Measurements from ENCODE around the gene ORC5.
"Not testable (repeated sequence)": the region's sequence is repeated elsewhere in the genome, so short reads cannot be mapped to it uniquely, and the experiment has no call there.

The ORC5 gene

GRCh38 chr7:104207731-104208420 lies at the start of gene ORC5:
Gene ORC5, minus strand, starts transcription at chr7:104208013. Its CDS starts 109 bp downstream, at chr7:104207904.
- peak; percentile 79 for DNase-seq (ENCODE audit: low spot score)

DNA sequence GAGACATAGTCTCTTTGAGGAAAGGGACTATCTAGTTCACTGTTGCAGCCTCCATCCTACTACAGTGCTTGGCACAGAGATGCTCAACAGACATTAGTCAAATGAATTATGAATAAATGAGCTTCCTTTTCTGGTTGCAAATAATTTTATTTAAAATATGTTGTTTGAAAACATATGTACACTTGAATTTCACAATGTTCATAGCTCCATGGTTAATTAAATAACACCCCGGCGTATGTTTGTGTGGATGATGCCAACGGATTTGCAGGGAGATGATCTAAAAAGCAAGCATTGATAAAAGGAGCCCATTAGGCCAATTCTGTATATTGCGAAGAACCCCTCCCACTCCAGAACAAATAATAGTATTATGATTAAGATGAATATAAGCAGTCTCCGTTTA lies 47.8 kb upstream of the ORC5 start:
- no peak for DNase-seq (ENCODE audit: low spot score)

DNA sequence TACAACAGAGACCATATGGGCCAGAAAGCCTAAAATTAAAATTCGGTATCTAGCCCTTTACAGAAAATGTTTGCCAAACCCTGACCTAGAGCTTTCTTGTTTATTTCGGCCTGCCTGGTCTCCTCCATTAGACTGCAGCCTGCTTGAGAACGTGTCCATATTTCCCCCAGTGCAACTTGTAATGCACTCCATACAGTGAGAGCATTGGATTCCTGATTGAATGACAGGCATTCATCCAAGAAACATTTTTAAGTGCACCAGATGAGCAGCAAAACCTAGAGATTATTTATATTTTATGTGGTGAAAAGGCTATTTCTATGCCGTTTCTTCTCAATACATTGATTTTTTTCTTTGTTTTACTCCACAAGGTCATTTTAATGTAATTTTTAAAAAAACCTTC lies 47.4 kb upstream of the ORC5 start:
- DNase-seq (ENCODE audit: low spot score) = no peak

- DNase-seq (ENCODE audit: low spot score) = no peak
Measured at GRCh38 chr7:104254696-104255095, 46.9 kb upstream of the ORC5 start.

DNA sequence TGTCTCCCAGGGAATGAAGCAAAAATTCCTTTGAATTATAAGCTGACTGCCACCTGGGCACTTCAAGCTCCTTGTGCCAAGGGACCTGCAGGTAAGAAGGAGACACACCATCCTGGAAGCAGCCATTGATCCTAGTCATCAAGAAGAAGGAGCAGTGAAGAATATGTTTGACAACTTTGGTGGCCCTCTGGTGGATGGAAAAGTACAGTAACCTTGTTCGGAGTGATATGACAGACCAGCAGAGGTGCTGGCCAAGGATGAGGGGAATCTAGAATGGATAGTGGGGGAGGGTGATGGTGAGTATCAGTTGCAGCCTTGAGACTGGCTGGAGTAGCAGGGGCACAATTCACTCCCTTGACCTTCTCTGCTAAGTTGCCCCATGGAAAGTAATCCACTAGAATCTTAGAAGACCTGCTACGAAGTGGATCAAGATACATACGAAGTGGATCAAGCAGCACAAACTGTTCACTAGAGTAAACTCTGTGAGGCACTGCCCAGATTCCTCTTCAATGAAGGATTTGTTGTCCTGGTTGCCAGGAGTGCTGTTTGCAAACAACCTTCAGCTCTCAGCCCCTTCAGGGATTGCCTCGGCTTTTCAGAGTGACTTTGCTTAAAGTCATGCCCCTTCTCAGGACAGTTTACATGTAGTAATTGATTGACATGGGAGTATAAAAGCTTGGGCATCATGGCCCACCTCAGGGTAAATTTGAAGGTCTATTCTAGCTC lies 44.8 kb upstream of the ORC5 start:
- no peak for DNase-seq (ENCODE audit: low spot score)

- no peak for DNase-seq (ENCODE audit: low spot score)
Measured at GRCh38 chr7:104242638-104243037, 34.8 kb upstream of the ORC5 start.

- no peak for DNase-seq (ENCODE audit: low spot score)
Measured at GRCh38 chr7:104241538-104242209, 33.9 kb upstream of the ORC5 start.

GRCh38 chr7:104241135-104241534 lies 33.3 kb upstream of the ORC5 start:
- no peak for DNase-seq (ENCODE audit: low spot score)

- no peak for DNase-seq (ENCODE audit: low spot score)
Measured at GRCh38 chr7:104240401-104240800, 32.6 kb upstream of the ORC5 start.

GRCh38 chr7:104234990-104235389 lies 27.2 kb upstream of the ORC5 start:
- DNase-seq (ENCODE audit: low spot score) = not testable (repeated sequence)

DNA sequence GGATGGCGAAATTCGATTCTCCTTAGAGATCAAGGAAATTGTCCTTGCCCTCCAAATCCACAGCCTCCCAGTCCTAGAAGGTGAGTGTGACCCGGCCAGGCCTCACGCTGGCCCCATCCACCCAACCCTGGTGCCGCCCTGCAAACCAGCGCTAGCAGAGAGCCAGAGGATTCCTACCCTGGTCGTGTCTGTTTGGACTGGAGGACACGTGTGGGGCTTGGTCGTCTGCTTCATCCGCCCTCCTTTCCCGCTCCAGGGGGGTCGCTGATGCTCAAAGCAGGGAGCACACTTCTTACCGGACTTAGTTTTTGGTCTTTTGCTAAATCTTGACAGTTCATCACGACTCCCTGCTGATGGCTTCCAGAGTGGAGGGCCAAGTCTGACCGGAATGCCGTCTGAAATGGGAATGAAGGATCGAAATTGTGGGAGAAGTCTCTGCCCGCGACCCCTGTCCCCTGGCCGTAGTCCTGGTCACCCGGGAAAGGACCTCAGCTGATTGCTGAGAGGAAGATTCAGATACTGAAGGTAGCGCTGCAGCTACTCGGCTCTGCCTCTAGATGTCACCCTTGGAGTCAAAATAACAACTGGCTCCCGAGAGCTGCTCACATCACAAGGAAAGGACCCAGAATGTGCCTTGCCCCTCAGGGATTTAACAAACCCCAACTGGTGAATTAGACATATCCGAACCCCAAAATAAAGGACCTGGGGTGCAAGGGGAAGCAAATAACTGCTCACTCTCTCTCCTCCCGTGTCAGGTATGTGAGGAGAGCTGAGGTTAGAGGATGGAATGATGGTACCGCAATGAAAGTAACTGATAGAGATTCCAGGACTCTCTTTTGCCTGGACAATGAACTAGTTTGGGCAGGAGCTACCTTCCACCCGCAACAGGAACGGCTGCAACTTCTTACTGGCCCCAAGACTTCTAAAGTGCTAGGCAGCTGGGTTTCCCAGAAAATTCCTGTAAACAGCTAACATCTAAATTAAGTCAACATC lies 23.5 kb upstream of the ORC5 start:
- peak; percentile 34 for DNase-seq (ENCODE audit: low spot score)

- no peak for DNase-seq (ENCODE audit: low spot score)
Measured at GRCh38 chr7:104230606-104231005, 22.8 kb upstream of the ORC5 start.

GRCh38 chr7:104228442-104228841 lies 20.6 kb upstream of the ORC5 start:
- DNase-seq (ENCODE audit: low spot score) = no peak

DNA sequence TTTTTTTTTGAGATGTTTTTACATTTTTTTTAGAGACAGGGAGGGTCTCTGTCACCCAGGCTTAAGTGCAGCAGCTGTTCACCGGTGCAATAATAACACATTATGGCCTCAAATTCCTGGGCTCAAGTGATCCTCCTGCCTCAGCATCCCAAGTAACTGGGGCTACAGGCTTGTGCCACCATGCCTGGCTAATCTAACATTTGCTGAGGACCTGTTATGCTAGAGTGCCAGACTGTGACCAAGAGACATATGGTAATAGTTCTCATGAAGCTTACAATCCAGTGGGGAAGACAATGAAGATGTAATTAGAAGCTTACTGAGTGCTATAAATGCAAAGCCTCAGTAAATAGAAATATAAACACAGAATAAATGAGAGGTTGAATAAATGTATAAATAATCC lies 17.6 kb upstream of the ORC5 start:
- no peak for DNase-seq (ENCODE audit: low spot score)

DNA sequence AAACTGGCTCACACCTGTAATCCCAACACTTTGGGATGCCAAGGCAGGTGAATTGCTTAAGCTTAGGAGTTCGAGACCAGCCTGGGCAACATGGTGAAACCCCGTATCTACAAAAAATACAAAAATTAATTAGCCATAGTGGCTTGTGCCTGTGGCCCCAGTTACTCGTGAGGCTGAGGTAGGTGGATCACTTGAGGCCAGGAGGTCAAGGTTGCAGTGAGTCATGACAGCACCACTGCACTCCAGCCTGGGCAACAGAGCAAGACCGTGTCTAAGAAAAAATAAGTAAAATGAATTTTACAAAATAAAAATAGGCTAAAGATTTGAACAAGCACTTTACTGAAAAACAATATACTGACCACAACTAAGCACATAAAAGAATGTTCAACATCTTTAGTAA lies 9.8 kb upstream of the ORC5 start:
- no peak for DNase-seq (ENCODE audit: low spot score)

- DNase-seq (ENCODE audit: low spot score) = no peak
Measured at GRCh38 chr7:104209063-104209462, 1.2 kb upstream of the ORC5 start.

- no peak for DNase-seq (ENCODE audit: low spot score)
Measured at GRCh38 chr7:104208421-104208780, 588 bp upstream of the ORC5 start.

DNA sequence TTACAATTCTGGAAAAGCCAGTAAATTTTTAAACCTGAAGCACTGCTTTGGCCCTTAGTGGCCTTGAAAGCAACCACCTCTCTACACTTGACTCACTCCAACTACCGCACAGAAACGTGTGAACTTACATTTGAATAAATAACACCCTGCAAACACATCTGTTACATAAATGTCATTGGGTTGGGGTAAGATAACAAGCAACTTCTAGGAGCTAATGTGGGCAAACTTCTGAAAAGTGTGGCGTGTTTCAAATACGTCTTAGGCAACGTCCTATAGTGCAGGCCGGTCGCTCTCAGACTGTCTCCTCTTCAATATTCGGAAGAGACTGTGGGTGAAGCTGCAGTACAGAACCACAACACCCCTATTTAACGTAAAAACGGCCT lies 474 bp downstream of the ORC5 start:
- peak; percentile 21 for DNase-seq (ENCODE audit: low spot score)

GRCh38 chr7:104206841-104207240 lies 972 bp downstream of the ORC5 start:
- no peak for DNase-seq (ENCODE audit: low spot score)

DNA sequence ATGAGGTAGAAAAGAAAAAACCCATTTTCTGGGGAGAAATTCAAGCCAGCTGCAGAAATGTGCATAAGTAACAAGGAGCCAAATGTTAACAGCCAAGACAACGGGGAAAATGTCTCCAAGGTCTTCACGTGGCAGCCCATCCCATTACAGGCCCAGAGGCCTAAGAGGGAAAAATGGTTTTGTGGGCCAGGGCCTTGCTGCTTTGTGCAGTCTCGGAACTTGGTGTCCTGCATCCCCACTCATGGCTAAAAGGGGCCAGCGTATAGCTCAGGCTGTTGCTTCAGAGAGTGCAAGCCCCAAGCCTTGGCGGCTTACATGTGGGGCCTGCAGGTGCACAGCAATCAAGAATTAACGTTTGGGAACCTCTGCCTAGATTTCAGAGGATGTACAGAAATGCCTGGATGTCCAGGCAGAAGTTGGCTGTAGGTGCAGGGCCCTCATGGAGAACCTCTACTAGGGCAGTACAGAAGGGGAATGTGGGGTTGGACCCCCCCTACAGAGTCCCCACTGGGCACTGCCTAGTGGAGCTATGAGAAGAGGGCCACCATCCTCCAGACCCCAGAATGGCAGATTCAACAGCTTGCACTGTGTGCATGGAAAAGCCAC lies 9.0 kb downstream of the ORC5 start:
- no peak for DNase-seq (ENCODE audit: low spot score)

DNA sequence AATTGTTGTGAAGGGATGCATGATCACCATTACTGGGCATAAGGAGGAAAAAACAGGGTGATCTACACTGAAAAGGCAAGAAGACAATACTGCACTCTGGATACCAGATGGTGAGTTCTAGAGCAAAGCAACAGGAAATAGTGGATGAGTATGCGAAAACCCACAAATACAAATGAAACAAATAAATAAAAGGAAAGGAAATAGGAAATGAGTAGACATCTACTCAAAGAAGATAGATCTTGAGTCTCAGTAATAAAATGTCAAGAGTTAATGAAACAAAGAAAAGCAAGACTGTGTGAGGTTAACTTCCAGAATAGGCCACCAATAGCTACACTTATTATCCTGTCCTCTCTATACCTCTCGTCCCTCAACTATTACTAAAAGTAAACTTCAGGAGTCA lies 11.7 kb downstream of the ORC5 start:
- no peak for DNase-seq (ENCODE audit: low spot score)

GRCh38 chr7:104192434-104192833 lies 15.4 kb downstream of the ORC5 start:
- no peak for DNase-seq (ENCODE audit: low spot score)
